ENCODE results near the gene ADGRL2. TPM values are rescaled to one million over a fixed set of nuclear protein-coding genes. Genes with fewer than 3 reads are reported as not detected.
"Not testable (repeated sequence)": the region's sequence is repeated elsewhere in the genome, so short reads cannot be mapped to it uniquely, and the experiment has no call there.

The ADGRL2 gene
- total RNA-seq, 1 donor from 2014 or later = not detected

DNA sequence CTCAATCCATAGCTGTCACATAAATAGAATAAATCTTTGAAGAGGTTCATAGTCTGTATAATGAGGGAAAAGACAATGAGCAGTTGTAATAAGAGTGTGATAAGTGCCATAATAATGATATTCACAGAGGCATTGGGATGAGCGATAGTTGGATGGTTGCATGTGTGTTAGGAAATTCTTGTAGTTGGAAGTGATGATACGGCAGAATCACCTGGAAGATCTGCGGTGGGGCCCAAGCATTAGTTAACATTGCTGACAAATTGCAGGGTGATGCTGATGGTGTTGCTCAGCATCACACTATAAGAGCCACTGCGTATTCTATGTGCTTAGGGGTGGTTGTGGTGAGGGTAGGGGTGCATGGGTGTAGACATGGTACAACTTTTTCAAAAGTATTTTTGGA is 41.1 kb downstream of the ADGRL2 start:
- H3K27ac Mint-ChIP-seq = no peak overlapping the region
- H3K9me3 Mint-ChIP-seq = no peaks in the 10 kb centered on the region
- H3K36me3 Mint-ChIP-seq (ENCODE audit: low read depth) = no peaks in the 10 kb centered on the region
- DNase-seq (ENCODE audit: low spot score) = no peak
- no peaks in the 10 kb centered on the region for H3K4me1 Mint-ChIP-seq (ENCODE audit: low read depth)
- no peaks in the 10 kb centered on the region for H3K27me3 Mint-ChIP-seq (ENCODE audit: insufficient read depth)
- no peak overlapping the region for H3K4me3 Mint-ChIP-seq
- intact Hi-C loops (cut with micrococcal nuclease) = no loop called here

DNA sequence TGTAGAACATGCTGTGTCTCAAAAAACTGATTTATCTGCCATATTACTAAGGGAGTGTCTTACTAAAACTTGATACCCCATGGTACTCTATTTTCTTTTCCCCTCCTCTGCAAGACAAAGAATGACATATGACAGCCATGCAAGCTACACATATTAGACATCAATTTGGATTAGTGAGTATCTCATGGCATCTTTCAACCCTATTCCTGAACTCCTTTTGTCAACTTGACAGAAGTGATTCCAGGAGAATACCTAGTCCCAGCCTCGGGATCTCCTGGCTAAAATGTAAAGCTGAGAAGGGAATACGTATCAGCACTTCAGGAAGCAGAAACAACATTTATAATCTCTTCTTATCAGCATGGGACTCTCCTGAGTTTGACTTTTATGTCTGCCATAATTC is 43.7 kb downstream of the ADGRL2 start:
- H3K27me3 Mint-ChIP-seq (ENCODE audit: insufficient read depth) = no peaks in the 10 kb centered on the region
- no peak for DNase-seq (ENCODE audit: low spot score)
- H3K9me3 Mint-ChIP-seq = no peaks in the 10 kb centered on the region
- no peak overlapping the region for H3K27ac Mint-ChIP-seq
- H3K36me3 Mint-ChIP-seq (ENCODE audit: low read depth) = no peaks in the 10 kb centered on the region
- no peak overlapping the region for H3K4me3 Mint-ChIP-seq
- H3K4me1 Mint-ChIP-seq (ENCODE audit: low read depth) = no peaks in the 10 kb centered on the region
- intact Hi-C loops (cut with micrococcal nuclease) = no loop called here

DNA sequence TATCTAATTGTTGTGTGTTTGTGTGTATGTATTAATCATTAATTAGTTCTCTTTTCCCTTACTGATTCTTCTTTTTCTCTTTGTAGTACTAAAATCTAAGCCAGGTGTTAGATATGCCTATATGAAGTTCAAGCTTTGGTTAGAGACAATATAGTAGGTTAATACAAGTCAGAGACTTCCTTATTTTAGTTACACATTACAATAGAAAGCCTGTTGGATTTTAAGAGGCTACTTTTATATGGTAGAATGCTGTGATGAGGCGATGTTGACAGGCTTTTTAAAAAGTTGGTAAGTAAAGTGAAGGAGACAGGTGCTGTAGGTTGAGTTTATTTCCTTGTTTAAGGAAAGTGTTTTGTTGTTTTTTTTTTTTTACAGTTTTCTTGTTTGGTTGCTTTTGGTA is 45.9 kb downstream of the ADGRL2 start:
- Mint-ChIP-seq H3K27ac (no peak overlapping the region), H3K27me3 (ENCODE audit: insufficient read depth) (no peaks in the 10 kb centered on the region), H3K9me3 (no peaks in the 10 kb centered on the region), H3K36me3 (ENCODE audit: low read depth) (no peaks in the 10 kb centered on the region), H3K4me3 (no peak overlapping the region), H3K4me1 (ENCODE audit: low read depth) (no peaks in the 10 kb centered on the region)
- intact Hi-C loops (cut with micrococcal nuclease) = no loop called here
- DNase-seq (ENCODE audit: low spot score) = no peak

GRCh38 chr1:81847063-81847462 is 46.3 kb downstream of the ADGRL2 start:
- Mint-ChIP-seq H3K36me3 (ENCODE audit: low read depth) (no peaks in the 10 kb centered on the region), H3K9me3 (no peaks in the 10 kb centered on the region), H3K27me3 (ENCODE audit: insufficient read depth) (no peaks in the 10 kb centered on the region), H3K4me1 (ENCODE audit: low read depth) (no peaks in the 10 kb centered on the region), H3K4me3 (no peak overlapping the region), H3K27ac (no peak overlapping the region)
- intact Hi-C loops (cut with micrococcal nuclease) = no loop called here
- DNase-seq (ENCODE audit: low spot score) = no peak

DNA sequence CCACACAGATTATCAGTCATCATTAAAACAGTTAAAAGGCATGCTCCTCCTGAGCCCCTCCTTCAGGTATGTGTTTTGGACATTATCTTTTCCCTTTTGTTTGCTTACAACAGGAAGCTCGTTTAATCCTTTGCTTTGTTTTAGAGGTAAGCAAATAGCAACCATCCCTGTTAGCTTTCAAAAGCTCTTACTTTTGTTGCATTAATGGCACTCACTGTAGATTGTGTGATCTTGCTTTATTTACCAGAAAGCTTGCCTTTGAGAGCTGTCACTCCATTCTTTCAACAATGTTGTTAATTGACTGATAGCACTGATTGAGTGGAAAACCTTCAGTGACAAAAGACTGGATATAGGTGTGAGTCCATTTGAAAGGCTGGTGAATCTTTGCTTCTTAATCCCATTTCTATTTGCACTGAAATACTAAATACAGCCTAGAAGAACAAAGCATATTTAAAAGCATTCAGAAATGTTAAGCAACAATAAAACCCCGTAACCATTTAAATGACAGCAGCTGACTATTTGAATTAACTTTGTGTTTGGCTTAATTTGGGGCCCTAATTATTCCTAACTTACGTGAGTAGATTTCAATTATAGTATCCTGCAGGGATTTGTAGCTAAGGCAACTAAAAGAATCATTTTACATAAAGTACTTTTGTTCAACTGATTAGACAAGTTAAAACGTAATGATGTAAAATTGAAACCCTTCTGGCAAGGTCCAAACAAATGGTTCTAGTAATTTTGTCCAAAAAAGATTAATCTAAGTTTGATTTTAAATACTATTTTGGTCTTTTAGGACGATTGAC is 48.3 kb downstream of the ADGRL2 start:
- no peak overlapping the region for H3K4me3 Mint-ChIP-seq

DNA sequence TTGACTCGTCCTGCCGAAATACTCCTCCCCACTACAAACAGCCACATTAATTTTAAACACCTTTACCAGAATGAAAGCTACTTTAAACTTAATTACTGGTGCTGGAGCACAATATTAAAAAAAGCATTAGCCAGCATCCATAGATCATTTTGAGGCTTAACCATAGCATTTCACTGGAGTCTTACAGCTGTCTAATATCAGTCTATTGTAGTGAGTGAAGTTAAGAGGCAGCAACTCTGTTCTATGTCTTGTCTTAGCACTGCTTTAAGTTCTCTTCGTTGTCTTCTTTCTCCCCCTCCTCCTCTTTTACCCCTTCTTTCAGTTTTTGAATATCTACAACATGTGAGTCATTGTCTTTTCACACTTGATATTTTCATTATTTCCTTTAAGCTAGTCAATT is 49.3 kb downstream of the ADGRL2 start:
- Mint-ChIP-seq H3K9me3 (no peaks in the 10 kb centered on the region), H3K27me3 (ENCODE audit: insufficient read depth) (no peaks in the 10 kb centered on the region), H3K4me1 (ENCODE audit: low read depth) (no peaks in the 10 kb centered on the region), H3K36me3 (ENCODE audit: low read depth) (no peaks in the 10 kb centered on the region), H3K4me3 (no peak overlapping the region), H3K27ac (no peak overlapping the region)
- intact Hi-C loops (cut with micrococcal nuclease) = no loop called here
- no peak for DNase-seq (ENCODE audit: low spot score)

More for the DNA sequence above, 48.3 kb downstream of the ADGRL2 start:
- H3K27ac Mint-ChIP-seq = no peak overlapping the region
- H3K4me1 Mint-ChIP-seq (ENCODE audit: low read depth) = no peaks in the 10 kb centered on the region
- no peak for DNase-seq (ENCODE audit: low spot score)
- no peaks in the 10 kb centered on the region for H3K9me3 Mint-ChIP-seq
- intact Hi-C loops (cut with micrococcal nuclease) = no loop called here
- no peaks in the 10 kb centered on the region for H3K27me3 Mint-ChIP-seq (ENCODE audit: insufficient read depth)
- no peaks in the 10 kb centered on the region for H3K36me3 Mint-ChIP-seq (ENCODE audit: low read depth)

GRCh38 chr1:81850495-81850894 is 49.8 kb downstream of the ADGRL2 start:
- Mint-ChIP-seq H3K4me1 (ENCODE audit: low read depth) (no peaks in the 10 kb centered on the region), H3K27ac (no peak overlapping the region), H3K27me3 (ENCODE audit: insufficient read depth) (no peaks in the 10 kb centered on the region), H3K36me3 (ENCODE audit: low read depth) (no peaks in the 10 kb centered on the region), H3K9me3 (no peaks in the 10 kb centered on the region), H3K4me3 (no peak overlapping the region)
- intact Hi-C loops (cut with micrococcal nuclease) = no loop called here
- no peak for DNase-seq (ENCODE audit: low spot score)

GRCh38 chr1:81851217-81851616 is 50.5 kb downstream of the ADGRL2 start:
- no peak overlapping the region for H3K27ac Mint-ChIP-seq
- H3K4me3 Mint-ChIP-seq = no peak overlapping the region
- H3K36me3 Mint-ChIP-seq (ENCODE audit: low read depth) = no peaks in the 10 kb centered on the region
- H3K27me3 Mint-ChIP-seq (ENCODE audit: insufficient read depth) = no peaks in the 10 kb centered on the region
- no peak for DNase-seq (ENCODE audit: low spot score)
- H3K9me3 Mint-ChIP-seq = no peaks in the 10 kb centered on the region
- no peaks in the 10 kb centered on the region for H3K4me1 Mint-ChIP-seq (ENCODE audit: low read depth)
- intact Hi-C loops (cut with micrococcal nuclease) = no loop called here

DNA sequence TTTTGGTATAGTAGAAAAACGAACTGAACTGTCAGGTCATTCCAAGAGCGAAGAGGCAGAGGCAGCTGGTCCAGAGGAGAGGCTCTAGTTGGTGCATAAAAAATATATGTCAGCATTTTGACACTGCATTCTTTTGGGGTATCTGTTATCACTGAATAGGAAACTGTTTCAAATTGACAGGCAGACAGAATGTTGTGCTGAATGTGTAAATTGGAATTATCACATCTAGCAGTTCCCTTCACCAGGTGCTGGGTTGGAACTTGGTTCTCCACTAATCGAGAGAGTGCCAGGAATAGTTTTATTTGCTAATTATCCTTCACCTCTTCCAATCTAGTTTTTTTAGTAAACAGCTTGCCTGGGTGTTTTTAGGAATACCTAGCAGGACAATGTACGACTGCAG is 52.2 kb downstream of the ADGRL2 start:
- H3K27me3 Mint-ChIP-seq (ENCODE audit: insufficient read depth) = no peaks in the 10 kb centered on the region
- H3K4me1 Mint-ChIP-seq (ENCODE audit: low read depth) = no peaks in the 10 kb centered on the region
- no peaks in the 10 kb centered on the region for H3K9me3 Mint-ChIP-seq
- DNase-seq (ENCODE audit: low spot score) = no peak
- H3K36me3 Mint-ChIP-seq (ENCODE audit: low read depth) = no peaks in the 10 kb centered on the region
- no peak overlapping the region for H3K27ac Mint-ChIP-seq
- H3K4me3 Mint-ChIP-seq = no peak overlapping the region
- intact Hi-C loops (cut with micrococcal nuclease) = no loop called here

DNA sequence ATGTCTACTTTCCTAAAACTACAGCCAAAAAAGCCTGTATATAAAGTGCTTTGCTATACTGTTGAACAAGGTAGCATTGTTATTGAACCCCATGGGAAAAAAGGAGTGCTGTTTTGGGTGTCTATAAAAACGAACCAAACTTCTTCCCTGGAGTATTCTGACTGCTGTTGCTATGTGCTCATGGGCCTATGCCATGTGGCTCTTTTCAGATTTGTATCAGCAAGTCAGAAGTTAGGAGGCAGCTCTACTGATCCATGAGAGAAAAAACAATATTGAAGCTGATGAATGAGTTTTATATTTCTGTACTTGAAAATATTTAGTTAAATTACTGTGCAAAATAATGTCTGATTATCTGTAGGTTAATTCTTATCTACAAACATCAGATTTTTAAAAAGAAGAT is 66.5 kb downstream of the ADGRL2 start:
- DNase-seq (ENCODE audit: low spot score) = no peak
- Mint-ChIP-seq H3K9me3 (peaks cover 4% of the 10 kb centered on the region), H3K4me3 (no peak overlapping the region), H3K4me1 (ENCODE audit: low read depth) (no peaks in the 10 kb centered on the region), H3K27me3 (ENCODE audit: insufficient read depth) (peaks cover 1% of the 10 kb centered on the region), H3K27ac (no peak overlapping the region), H3K36me3 (ENCODE audit: low read depth) (no peaks in the 10 kb centered on the region)
- intact Hi-C loops (cut with micrococcal nuclease) = no loop called here

DNA sequence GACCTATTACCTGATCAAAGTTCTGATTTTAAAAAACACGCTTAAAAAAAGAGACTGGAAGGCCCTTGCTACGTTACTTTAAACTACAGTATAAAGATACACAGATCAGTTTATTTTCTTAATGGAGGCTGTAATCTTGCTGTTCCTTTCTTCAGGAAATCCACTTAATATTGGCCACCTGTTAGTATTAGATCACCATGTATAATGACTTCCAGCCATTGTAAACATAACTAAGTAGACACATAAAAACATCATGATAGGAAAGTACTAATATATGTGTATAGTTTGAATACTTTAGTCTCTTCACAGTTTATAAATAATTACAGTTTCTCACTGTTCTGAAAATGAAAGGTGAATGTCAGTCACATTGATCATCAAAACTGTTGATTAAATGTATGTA is 68.6 kb downstream of the ADGRL2 start:
- Mint-ChIP-seq H3K36me3 (ENCODE audit: low read depth) (no peaks in the 10 kb centered on the region), H3K4me1 (ENCODE audit: low read depth) (no peaks in the 10 kb centered on the region), H3K4me3 (no peak overlapping the region), H3K9me3 (peaks cover 4% of the 10 kb centered on the region), H3K27me3 (ENCODE audit: insufficient read depth) (peaks cover 1% of the 10 kb centered on the region), H3K27ac (no peak overlapping the region)
- intact Hi-C loops (cut with micrococcal nuclease) = no loop called here
- DNase-seq (ENCODE audit: low spot score) = no peak

- intact Hi-C loops (cut with micrococcal nuclease); DNase-seq (ENCODE audit: low spot score); H3K9me3 Mint-ChIP-seq; H3K4me3 Mint-ChIP-seq; H3K4me1 Mint-ChIP-seq (ENCODE audit: low read depth); H3K27me3 Mint-ChIP-seq (ENCODE audit: insufficient read depth); H3K36me3 Mint-ChIP-seq (ENCODE audit: low read depth); H3K27ac Mint-ChIP-seq: not testable (repeated sequence)
Observed at GRCh38 chr1:81871091-81871490, 70.4 kb downstream of the ADGRL2 start.

GRCh38 chr1:81873946-81874345 is 73.2 kb downstream of the ADGRL2 start:
- no peak overlapping the region for H3K27ac Mint-ChIP-seq
- no peaks in the 10 kb centered on the region for H3K27me3 Mint-ChIP-seq (ENCODE audit: insufficient read depth)
- no peak overlapping the region for H3K4me3 Mint-ChIP-seq
- H3K4me1 Mint-ChIP-seq (ENCODE audit: low read depth) = no peaks in the 10 kb centered on the region
- H3K9me3 Mint-ChIP-seq = peaks cover 4% of the 10 kb centered on the region
- intact Hi-C loops (cut with micrococcal nuclease) = no loop called here
- no peak for DNase-seq (ENCODE audit: low spot score)
- H3K36me3 Mint-ChIP-seq (ENCODE audit: low read depth) = no peaks in the 10 kb centered on the region

DNA sequence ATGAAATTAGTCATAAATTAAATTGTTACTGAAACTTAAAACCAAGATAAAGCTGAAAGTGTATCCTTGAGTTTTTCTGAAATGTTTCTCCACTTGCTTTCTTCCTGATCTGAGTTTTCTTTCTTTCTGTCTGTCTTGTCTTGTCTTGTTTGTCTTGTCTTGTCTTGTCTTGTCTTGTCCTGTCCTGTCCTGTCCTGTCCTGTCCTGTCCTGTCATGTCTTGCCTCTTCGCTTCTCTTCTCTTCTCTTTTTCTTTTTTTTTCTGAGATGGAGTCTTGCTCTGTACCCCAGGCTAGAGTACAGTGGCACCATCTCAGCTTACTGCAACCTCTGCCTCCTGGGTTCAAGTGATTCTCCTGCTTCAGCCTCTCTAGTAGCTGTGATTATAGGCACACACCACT is 73.7 kb downstream of the ADGRL2 start:
- Mint-ChIP-seq H3K9me3 (peaks cover 4% of the 10 kb centered on the region), H3K27ac (no peak overlapping the region), H3K27me3 (ENCODE audit: insufficient read depth) (no peaks in the 10 kb centered on the region), H3K4me1 (ENCODE audit: low read depth) (no peaks in the 10 kb centered on the region), H3K4me3 (no peak overlapping the region), H3K36me3 (ENCODE audit: low read depth) (no peaks in the 10 kb centered on the region)
- intact Hi-C loops (cut with micrococcal nuclease) = no loop called here
- no peak for DNase-seq (ENCODE audit: low spot score)

Measured in activated T-helper 1 cell treated with anti-CD3 and anti-CD28 coated beads, Interleukin-12 subunit alpha, Interleukin-12 subunit beta, Interleukin-2, Interleukin-4 antibody, amounts not matched to agents 30 ng/mL and 10 ng/mL and 1 ng/mL, durations not matched to agents 14 hours and 24 hours and 36 hours (primary cell).